A673 (cell line): ENCODE results near the gene ETS2.

ENCODE experiments used
- EZH2 ChIP-seq: fragments of 200-600 bp; sonication (generic); IDR thresholded peaks from 2 replicates; pipeline ENCODE4 v1.6.1; 2017; ENCODE audit warnings: borderline replicate concordance, low read depth, mild to moderate bottlenecking, mixed read lengths, antibody characterized with exemption, low read length; ENCODE audit not compliant: poor library complexity, severe bottlenecking
- TF ChIP-seq, protein P1 (sequence below): fragments of 300-800, 200-600 bp; sonication (generic); conservative IDR thresholded peaks from 2 replicates; pipeline ENCODE4 v1.5.1; 2017; ENCODE audit warnings: low read depth, mild to moderate bottlenecking, antibody characterized with exemption, low read length, moderate library complexity, mixed read lengths

DNA sequence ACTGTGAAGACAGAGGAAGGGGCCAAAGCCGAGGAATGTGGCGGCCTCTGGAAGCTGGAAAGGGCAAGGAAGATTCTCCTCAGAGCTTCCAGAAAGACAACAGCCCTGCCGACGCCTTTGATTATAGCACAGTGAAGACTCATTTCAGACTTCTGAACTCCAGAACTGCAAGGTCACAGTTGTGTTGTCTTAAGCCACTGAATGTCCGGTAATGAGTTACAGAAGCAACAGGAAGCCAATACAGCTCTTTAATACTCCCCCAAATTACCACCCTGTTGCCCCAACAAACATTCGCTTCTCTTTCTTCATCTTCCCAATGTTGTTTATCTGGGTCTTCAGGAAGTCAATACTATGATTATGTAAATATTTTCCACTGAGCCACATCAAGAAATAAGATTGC is 44.0 kb downstream of the ETS2 start:
- TF ChIP-seq, protein P1, sequence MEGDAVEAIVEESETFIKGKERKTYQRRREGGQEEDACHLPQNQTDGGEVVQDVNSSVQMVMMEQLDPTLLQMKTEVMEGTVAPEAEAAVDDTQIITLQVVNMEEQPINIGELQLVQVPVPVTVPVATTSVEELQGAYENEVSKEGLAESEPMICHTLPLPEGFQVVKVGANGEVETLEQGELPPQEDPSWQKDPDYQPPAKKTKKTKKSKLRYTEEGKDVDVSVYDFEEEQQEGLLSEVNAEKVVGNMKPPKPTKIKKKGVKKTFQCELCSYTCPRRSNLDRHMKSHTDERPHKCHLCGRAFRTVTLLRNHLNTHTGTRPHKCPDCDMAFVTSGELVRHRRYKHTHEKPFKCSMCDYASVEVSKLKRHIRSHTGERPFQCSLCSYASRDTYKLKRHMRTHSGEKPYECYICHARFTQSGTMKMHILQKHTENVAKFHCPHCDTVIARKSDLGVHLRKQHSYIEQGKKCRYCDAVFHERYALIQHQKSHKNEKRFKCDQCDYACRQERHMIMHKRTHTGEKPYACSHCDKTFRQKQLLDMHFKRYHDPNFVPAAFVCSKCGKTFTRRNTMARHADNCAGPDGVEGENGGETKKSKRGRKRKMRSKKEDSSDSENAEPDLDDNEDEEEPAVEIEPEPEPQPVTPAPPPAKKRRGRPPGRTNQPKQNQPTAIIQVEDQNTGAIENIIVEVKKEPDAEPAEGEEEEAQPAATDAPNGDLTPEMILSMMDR, result no peak
- no peak for TF ChIP-seq EZH2
